Trophoblast cell (in vitro differentiated cells and primary cell): ENCODE results near the gene ATG2B.

ENCODE experiments used
- DNase-seq, 2 donors: peaks; one replicate each; pipeline ENCODE4 v3.0.0-alpha.2; 2016
- H2AFZ ChIP-seq: 2 replicates; pipeline ENCODE4 v1.6.1; 2013; ENCODE audit warnings: low read length, moderate library complexity, mild to moderate bottlenecking; ENCODE audit not compliant: insufficient read depth, poor library complexity
- H2AK5ac ChIP-seq: 2 replicates; pipeline ENCODE4 v1.6.1; 2013; ENCODE audit warnings: mild to moderate bottlenecking, low read length
- H2BK120ac ChIP-seq: 2 replicates; pipeline ENCODE4 v1.6.1; 2013; ENCODE audit warnings: low read length, mild to moderate bottlenecking, moderate library complexity; ENCODE audit not compliant: insufficient read depth, poor library complexity
- H2BK12ac ChIP-seq: 2 replicates; pipeline ENCODE4 v1.6.1; 2013; ENCODE audit warnings: mild to moderate bottlenecking, low read length, moderate library complexity
- H2BK5ac ChIP-seq: 2 replicates; pipeline ENCODE4 v1.6.1; 2013; ENCODE audit warnings: low read length, low read depth, moderate library complexity, mild to moderate bottlenecking; ENCODE audit not compliant: poor library complexity
- H3K14ac ChIP-seq: 2 replicates; pipeline ENCODE4 v1.6.1; 2013; ENCODE audit warnings: mild to moderate bottlenecking, low read length
- H3K18ac ChIP-seq: 2 replicates; pipeline ENCODE4 v1.6.1; 2013; ENCODE audit warnings: mild to moderate bottlenecking, low read length
- H3K23ac ChIP-seq: 2 replicates; pipeline ENCODE4 v1.6.1; 2013; ENCODE audit warnings: low read length
- H3K27ac ChIP-seq: 2 replicates; pipeline ENCODE4 v1.5.1; 2013; ENCODE audit warnings: low read depth, mild to moderate bottlenecking, inconsistent platforms, low read length, moderate library complexity
- H3K27me3 ChIP-seq: 2 replicates; pipeline ENCODE4 v1.6.1; 2013; ENCODE audit warnings: inconsistent platforms, mild to moderate bottlenecking, low read length, moderate library complexity; ENCODE audit not compliant: insufficient read depth
- H3K36me3 ChIP-seq, 2 experiments: 1 replicate in 1 of 2; 2 replicates in 1 of 2; pipeline ENCODE4 v1.6.1; 2013; ENCODE audit warnings: low read length in 2 of 2, mild to moderate bottlenecking in 2 of 2, moderate library complexity in 1 of 2; ENCODE audit not compliant: insufficient read depth in 2 of 2, control insufficient read depth in 1 of 2
- H3K4ac ChIP-seq: 2 replicates; pipeline ENCODE4 v1.6.1; 2013; ENCODE audit warnings: low read depth, mild to moderate bottlenecking, low read length, moderate library complexity
- H3K4me1 ChIP-seq, 2 experiments: 1 replicate in 1 of 2; 2 replicates in 1 of 2; pipeline ENCODE4 v1.6.1; 2013; ENCODE audit warnings: low read length in 2 of 2, mild to moderate bottlenecking in 2 of 2, moderate library complexity in 1 of 2; ENCODE audit not compliant: insufficient read depth in 2 of 2, control insufficient read depth in 1 of 2
- H3K4me2 ChIP-seq: 2 replicates; pipeline ENCODE4 v1.6.1; 2013; ENCODE audit warnings: inconsistent platforms, mild to moderate bottlenecking, low read length, moderate library complexity
- H3K4me3 ChIP-seq: 2 replicates; pipeline ENCODE4 v1.5.1; 2013; ENCODE audit warnings: mild to moderate bottlenecking, low read depth, low read length, inconsistent platforms
- H3K79me1 ChIP-seq: one replicate; pipeline ENCODE4 v1.6.1; 2013; ENCODE audit warnings: low read length
- H3K79me2 ChIP-seq: 2 replicates; pipeline ENCODE4 v1.6.1; 2013; ENCODE audit warnings: low read length, mild to moderate bottlenecking; ENCODE audit not compliant: control insufficient read depth, insufficient read depth, poor library complexity
- H3K9ac ChIP-seq: 2 replicates; pipeline ENCODE4 v1.6.1; 2013; ENCODE audit warnings: mild to moderate bottlenecking, low read length
- H3K9me3 ChIP-seq: 2 replicates; pipeline ENCODE4 v1.6.1; 2013; ENCODE audit warnings: low read depth, mild to moderate bottlenecking, control low read depth, inconsistent platforms, low read length; ENCODE audit not compliant: insufficient read depth
- H4K12ac ChIP-seq: 2 replicates; pipeline ENCODE4 v1.6.1; 2013; ENCODE audit warnings: low read depth, mild to moderate bottlenecking, low read length, moderate library complexity
- H4K8ac ChIP-seq: 2 replicates; pipeline ENCODE4 v1.6.1; 2013; ENCODE audit warnings: low read depth, mild to moderate bottlenecking, low read length, moderate library complexity
- H4K91ac ChIP-seq: one replicate; pipeline ENCODE4 v1.6.1; 2013; ENCODE audit warnings: low read depth, mild to moderate bottlenecking, low read length, moderate library complexity
- WGBS: extraction: QIAGEN DNeasy Blood & Tissue Kit; methylation state at CpG from one replicate; pipeline ENCODE4 v1.1.7; 2013; ENCODE audit warnings: missing lambda C conversion rate; ENCODE audit not compliant: insufficient read length, insufficient coverage; ENCODE audit errors: extremely low coverage; 5-methylcytosine and 5-hydroxymethylcytosine counted together

Gene ATG2B

DNA sequence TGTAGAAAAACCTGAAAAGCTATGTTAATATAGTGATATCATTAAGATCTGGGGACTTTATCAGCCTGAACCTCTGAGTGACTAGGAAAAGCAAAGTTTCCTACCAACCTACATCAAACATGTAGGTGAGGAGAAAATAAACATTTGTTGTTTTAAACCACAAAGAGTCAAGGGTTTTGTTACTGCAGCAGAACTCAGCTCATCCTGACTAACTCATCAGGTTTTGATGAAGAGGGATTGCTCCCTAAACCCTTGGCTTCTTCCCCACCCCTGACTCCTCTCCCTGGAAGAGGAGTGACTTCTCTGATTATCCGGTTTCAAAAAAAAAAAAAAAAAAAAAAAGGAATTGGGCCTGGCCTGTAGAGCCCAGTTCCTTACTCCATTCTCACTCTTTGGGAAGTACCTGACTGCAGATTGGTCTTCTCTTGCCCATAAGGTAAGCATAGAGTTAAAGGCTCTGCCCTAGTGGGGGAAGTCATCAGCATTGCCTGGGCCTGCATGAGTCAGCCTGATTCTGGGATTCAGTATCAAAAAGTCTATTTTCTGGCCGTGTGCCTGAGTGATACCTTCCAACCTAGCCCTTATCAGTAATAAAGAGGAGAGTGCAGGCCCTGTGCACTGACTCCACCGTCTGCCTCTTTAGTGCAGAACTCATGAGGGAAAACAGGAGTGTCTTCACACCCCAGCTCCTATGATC lies 90.2 kb downstream of the ATG2B start:
- no peak overlapping the region for H4K12ac ChIP-seq
- peak overlapping the region; percentile 88 for H2BK12ac ChIP-seq
- H3K4me2 ChIP-seq: no peak overlapping the region
- H2AK5ac ChIP-seq: peak overlapping the region; percentile 3
- H3K14ac ChIP-seq: peak overlapping the region; percentile 49
- H4K8ac ChIP-seq: peak overlapping the region; percentile 46
- H3K4ac ChIP-seq: peak overlapping the region; percentile 34
- H3K9me3 ChIP-seq: peaks cover 3% of the 10 kb centered on the region
- no peaks in the 10 kb centered on the region for H3K27me3 ChIP-seq
- H3K79me2 ChIP-seq: peaks cover 6% of the 10 kb centered on the region
- H3K23ac ChIP-seq: no peak overlapping the region
- no peak overlapping the region for H3K9ac ChIP-seq
- H3K36me3 ChIP-seq: no peaks in the 10 kb centered on the region
- peak overlapping the region; percentile 85 for H4K91ac ChIP-seq
- H2BK120ac ChIP-seq: peak overlapping the region; percentile 37
- peak overlapping the region; percentile 21 for H2BK5ac ChIP-seq
- H3K4me3 ChIP-seq: no peak overlapping the region
- DNase-seq: no peak
- H3K18ac ChIP-seq: no peak overlapping the region
- H3K79me1 ChIP-seq: peaks cover 55% of the 10 kb centered on the region
- no CpG with 5 or more reads among the region's 3 CpGs for WGBS
- no peak overlapping the region for H3K27ac ChIP-seq
- no peak overlapping the region for H2AFZ ChIP-seq
- peaks cover 28 to 34% of the 10 kb centered on the region in 2 experiments for H3K4me1 ChIP-seq

DNA sequence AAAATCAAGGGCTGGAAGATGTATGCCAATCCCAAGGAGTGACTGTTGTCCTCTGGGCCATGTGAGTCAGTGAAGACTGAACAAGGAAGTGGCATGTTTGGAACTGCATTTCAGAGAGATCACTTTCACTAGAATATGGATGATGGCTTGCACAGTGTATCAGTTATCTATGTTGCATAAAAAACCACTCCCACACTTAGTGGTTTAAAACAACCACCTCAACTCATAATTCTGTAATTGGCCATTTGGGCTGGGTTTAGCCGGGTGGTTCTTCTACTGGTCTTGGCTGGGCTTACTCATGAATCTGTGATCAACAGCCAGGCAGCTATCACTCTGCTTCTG lies 91.7 kb downstream of the ATG2B start:
- Histone ChIP-seq H3K27me3 (no peaks in the 10 kb centered on the region), H4K8ac (no peak overlapping the region), H4K12ac (no peak overlapping the region), H2AFZ (no peak overlapping the region), H3K4me1 (peaks cover 38 to 44% of the 10 kb centered on the region in 2 experiments), H4K91ac (peak overlapping the region; percentile 30), H3K4me3 (no peak overlapping the region), H3K4ac (no peak overlapping the region), H3K36me3 (no peaks in the 10 kb centered on the region), H3K79me1 (peaks cover 54% of the 10 kb centered on the region), H2BK12ac (peak overlapping the region; percentile 95), H3K27ac (no peak overlapping the region), H3K23ac (no peak overlapping the region), H2BK120ac (peak overlapping the region; percentile 1), H3K9ac (no peak overlapping the region), H3K79me2 (peaks cover 6% of the 10 kb centered on the region), H2BK5ac (no peak overlapping the region), H3K9me3 (no peaks in the 10 kb centered on the region), H3K18ac (no peak overlapping the region), H2AK5ac (peak overlapping the region; percentile 58), H3K4me2 (no peak overlapping the region), H3K14ac (no peak overlapping the region)
- DNase-seq: peak in 1 of 2 donors; percentile 33
- no CpG with 5 or more reads among the region's 1 CpG for WGBS

DNA sequence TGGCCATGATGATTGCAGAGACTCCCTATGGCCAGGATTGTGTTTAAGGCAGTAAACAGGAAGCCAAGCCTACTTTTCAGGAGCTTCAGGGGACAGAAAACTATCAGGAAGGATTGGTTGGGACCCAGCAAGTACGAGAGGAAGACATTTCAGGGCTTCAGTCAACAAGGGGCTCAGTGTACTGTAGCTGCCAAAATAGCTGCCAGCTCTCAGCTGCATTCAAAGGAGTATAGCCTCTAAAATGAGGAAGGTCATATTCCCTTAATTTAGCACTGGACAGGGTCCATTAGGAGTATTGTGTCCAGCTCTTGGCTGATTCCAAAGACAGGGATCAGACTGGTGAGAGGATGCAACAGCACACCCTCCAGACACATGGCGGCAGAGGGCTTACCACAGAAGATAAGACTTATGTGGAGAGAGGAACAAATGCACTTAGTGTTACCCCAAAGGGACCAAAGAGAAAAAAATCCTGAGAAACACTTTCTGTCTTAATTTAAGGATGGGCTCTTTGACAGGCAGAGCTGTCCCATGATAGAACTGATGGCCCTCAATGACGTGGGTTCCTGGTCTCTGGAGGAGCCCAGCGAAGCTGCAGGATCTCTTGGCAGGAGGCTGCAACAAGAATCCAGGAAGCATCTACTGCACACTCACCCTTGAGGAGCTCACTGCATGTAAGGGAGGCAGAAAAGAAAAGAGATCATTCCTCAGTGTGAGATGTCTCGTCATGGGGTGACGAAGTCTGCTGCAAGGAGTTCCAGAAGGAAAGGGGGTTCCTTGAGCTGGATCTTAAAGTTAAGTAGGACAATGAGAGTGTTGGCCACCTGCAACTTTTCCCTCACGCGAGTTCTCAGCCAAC lies 92.3 kb downstream of the ATG2B start:
- Histone ChIP-seq H2AFZ (no peak overlapping the region), H3K14ac (peak overlapping the region; percentile 63), H3K4ac (no peak overlapping the region), H3K4me2 (no peak overlapping the region), H4K12ac (no peak overlapping the region), H3K36me3 (no peaks in the 10 kb centered on the region), H3K23ac (no peak overlapping the region), H3K27me3 (no peaks in the 10 kb centered on the region), H2BK120ac (peak overlapping the region; percentile 90), H3K79me1 (peaks cover 60% of the 10 kb centered on the region), H3K4me1 (peaks cover 38 to 48% of the 10 kb centered on the region in 2 experiments), H3K18ac (peak overlapping the region; percentile 33), H3K4me3 (no peak overlapping the region), H3K9ac (no peak overlapping the region), H2AK5ac (peak overlapping the region; percentile 81), H3K79me2 (peaks cover 6% of the 10 kb centered on the region), H3K9me3 (no peaks in the 10 kb centered on the region), H2BK5ac (peak overlapping the region; percentile 45), H3K27ac (no peak overlapping the region), H4K91ac (peak overlapping the region; percentile 85), H4K8ac (peak overlapping the region; percentile 32), H2BK12ac (peak overlapping the region; percentile 95)
- WGBS: no CpG with 5 or more reads among the region's 8 CpGs
- no peak for DNase-seq

DNA sequence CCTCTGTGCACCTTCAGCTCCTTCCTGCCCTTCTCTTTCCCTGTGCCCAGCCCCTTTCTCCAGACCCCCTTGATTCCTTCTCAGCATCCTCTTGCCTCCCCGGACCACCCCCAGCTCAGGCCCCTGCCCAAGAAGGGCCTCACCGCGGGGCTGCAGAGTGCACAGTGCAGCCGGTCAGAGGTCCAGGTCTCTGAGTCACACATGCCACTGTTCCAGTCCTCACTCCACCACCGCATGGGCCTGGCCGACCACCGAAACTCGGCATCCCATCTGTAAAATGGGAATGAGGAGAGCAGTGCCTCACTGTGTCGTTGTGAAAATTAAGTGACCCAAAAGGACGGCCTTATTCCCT lies 93.8 kb downstream of the ATG2B start:
- Histone ChIP-seq H3K18ac (peak overlapping the region; percentile 88), H3K4me3 (no peak overlapping the region), H2AFZ (peak overlapping the region; percentile 39), H4K12ac (no peak overlapping the region), H2BK12ac (peak overlapping the region; percentile 95), H2BK5ac (peak overlapping the region; percentile 95), H3K27ac (peak overlapping the region; percentile 37), H3K36me3 (peaks cover 0 to under 1% of the 10 kb centered on the region in 2 experiments), H3K27me3 (no peaks in the 10 kb centered on the region), H3K4ac (peak overlapping the region; percentile 47), H3K9ac (no peak overlapping the region), H3K9me3 (no peaks in the 10 kb centered on the region), H3K79me1 (peaks cover 58% of the 10 kb centered on the region), H3K14ac (peak overlapping the region; percentile 72), H3K79me2 (peaks cover 6% of the 10 kb centered on the region), H4K91ac (peak overlapping the region; percentile 96), H2AK5ac (peak overlapping the region; percentile 81), H2BK120ac (peak overlapping the region; percentile 86), H3K4me2 (no peak overlapping the region), H4K8ac (peak overlapping the region; percentile 77), H3K23ac (no peak overlapping the region), H3K4me1 (peaks cover 30 to 37% of the 10 kb centered on the region in 2 experiments)
- no peak for DNase-seq
- no CpG with 5 or more reads among the region's 10 CpGs for WGBS
